H1 (cell line): ENCODE data around the gene AKR1D1. TPM values are rescaled to one million over a fixed set of nuclear protein-coding genes. Genes with fewer than 3 reads are reported as not detected.

Source experiments
- CTCF ChIA-PET: fragments of 300-600 bp; sonication (Branson Sonifier 250); formaldehyde crosslinking; loops from one replicate; lab custom pipeline; 2021; ENCODE audit not compliant: partially characterized antibody; lab: Charles Lee
- POLR2A ChIA-PET: fragments of 300-600 bp; sonication (Branson Sonifier 250); formaldehyde crosslinking; loops from one replicate; lab custom pipeline; 2021; ENCODE audit warnings: inconsistent platforms; ENCODE audit not compliant: partially characterized antibody; lab: Charles Lee
- DNase-seq, 2 experiments: peaks; one replicate each; pipeline versions ENCODE4 v3.0.0 to v3.0.0-alpha.2; 2010 to 2022; ENCODE audit warnings: low spot score in 2 of 2, low read depth in 1 of 2, mixed read lengths in 1 of 2
- FAIRE-seq: peaks from 2 replicates; lab custom pipeline; 2011; peaks lifted over from hg19 to GRCh38; lab: Jason Lieb, UNC
- H2AFZ ChIP-seq: 2 replicates; pipeline ENCODE4 v1.8.1; 2012; ENCODE audit warnings: low read length, inconsistent platforms
- H2AK5ac ChIP-seq: 2 replicates; pipeline ENCODE4 v1.6.1; 2013; ENCODE audit warnings: low read depth, low read length
- H2BK120ac ChIP-seq: replicated peaks from 2 replicates; pipeline ENCODE3; 2013; ENCODE audit warnings: low read depth, low read length, inconsistent platforms
- H2BK12ac ChIP-seq: 2 replicates; pipeline ENCODE4 v1.6.1; 2013; ENCODE audit warnings: low read depth, low read length
- H2BK15ac ChIP-seq: 2 replicates; pipeline ENCODE4 v1.6.1; 2013; ENCODE audit warnings: low read length
- H2BK20ac ChIP-seq: 2 replicates; pipeline ENCODE4 v1.6.1; 2013; ENCODE audit warnings: low read length
- H2BK5ac ChIP-seq: 2 replicates; pipeline ENCODE4 v1.6.1; 2013; ENCODE audit warnings: low read depth, low read length
- H3K14ac ChIP-seq: 2 replicates; pipeline ENCODE4 v1.6.1; 2013; ENCODE audit warnings: inconsistent platforms; ENCODE audit not compliant: insufficient read length
- H3K18ac ChIP-seq: 2 replicates; pipeline ENCODE4 v1.6.1; 2013; ENCODE audit warnings: low read length; ENCODE audit errors: extremely low read depth
- H3K23ac ChIP-seq: 2 replicates; pipeline ENCODE4 v1.6.1; 2013; ENCODE audit warnings: inconsistent platforms; ENCODE audit not compliant: insufficient read length
- H3K23me2 ChIP-seq: 2 replicates; pipeline ENCODE4 v1.6.1; 2013; ENCODE audit warnings: low read depth, low read length
- H3K27ac ChIP-seq: 2 replicates; pipeline ENCODE4 v1.6.1; 2011; ENCODE audit warnings: low read depth, low read length, inconsistent platforms
- H3K27me3 ChIP-seq, 4 experiments: replicated peaks in 1 of 4; 1 replicate in 1 of 4; 2 replicates in 3 of 4; pipeline versions ENCODE4 v1.6.1 to v1.8.1; 2011 to 2013; ENCODE audit warnings: low read length in 3 of 4, mild to moderate bottlenecking in 3 of 4, inconsistent platforms in 2 of 4, mixed read lengths in 2 of 4, moderate library complexity in 1 of 4; ENCODE audit not compliant: control insufficient read depth in 3 of 4, insufficient read depth in 3 of 4; ENCODE audit errors: extremely low read depth in 1 of 4
- H3K36me3 ChIP-seq, 4 experiments: 2 replicates each; pipeline versions ENCODE4 v1.6.1 to v1.8.1; 2011 to 2013; ENCODE audit warnings: mild to moderate bottlenecking in 4 of 4, low read length in 3 of 4, moderate library complexity in 2 of 4, control low read depth in 1 of 4, inconsistent platforms in 1 of 4; ENCODE audit not compliant: insufficient read depth in 4 of 4, control insufficient read depth in 2 of 4
- H3K4ac ChIP-seq: replicated peaks from 2 replicates; pipeline ENCODE3; 2013; ENCODE audit warnings: low read length, low read depth, mixed read lengths, inconsistent platforms; ENCODE audit not compliant: insufficient read length
- H3K4me1 ChIP-seq, 4 experiments: replicated peaks in 1 of 4; 1 replicate in 1 of 4; 2 replicates in 3 of 4; pipeline versions ENCODE4 v1.6.1 to v1.8.1; 2011 to 2013; ENCODE audit warnings: low read length in 3 of 4, inconsistent platforms in 2 of 4, mixed read lengths in 1 of 4; ENCODE audit not compliant: insufficient read depth in 4 of 4, control insufficient read depth in 3 of 4
- H3K4me2 ChIP-seq, 2 experiments: 2 replicates each; pipeline versions ENCODE4 v1.6.1 to v1.8.1; 2011 to 2013; ENCODE audit warnings: low read depth in 2 of 2, low read length in 2 of 2, control low read depth in 1 of 2, inconsistent platforms in 1 of 2, mild to moderate bottlenecking in 1 of 2; ENCODE audit not compliant: insufficient read depth in 1 of 2
- H3K4me3 ChIP-seq, 4 experiments: fragments of 200-600, 300-600 bp in 1 of 4; sonication (generic), shearing (Covaris generic), sonication (Bioruptor Twin) in 1 of 4; 2 replicates each; pipeline versions ENCODE4 v1.5.1 to v1.8.1; 2011 to 2016; ENCODE audit warnings: low read length in 4 of 4, low read depth in 3 of 4, control low read depth in 2 of 4, inconsistent platforms in 2 of 4, mild to moderate bottlenecking in 2 of 4, mixed read lengths in 1 of 4, moderate library complexity in 1 of 4; ENCODE audit not compliant: insufficient read depth in 2 of 4; ENCODE audit errors: extremely low read depth in 1 of 4
- H3K56ac ChIP-seq: replicated peaks from 2 replicates; pipeline ENCODE3; 2013; ENCODE audit warnings: low read depth, mild to moderate bottlenecking, mixed read lengths, low read length, inconsistent platforms; ENCODE audit not compliant: insufficient read length
- H3K79me1 ChIP-seq: 2 replicates; pipeline ENCODE4 v1.6.1; 2013; ENCODE audit warnings: low read depth, low read length, control low read depth
- H3K79me2 ChIP-seq, 2 experiments: 2 replicates each; pipeline versions ENCODE4 v1.6.1 to v1.8.1; 2012 to 2013; ENCODE audit warnings: low read length in 2 of 2, mild to moderate bottlenecking in 2 of 2, inconsistent platforms in 1 of 2; ENCODE audit not compliant: insufficient read depth in 2 of 2, control insufficient read depth in 1 of 2
- H3K9ac ChIP-seq, 4 experiments: replicated peaks in 1 of 4; 1 replicate in 1 of 4; 2 replicates in 3 of 4; pipeline versions ENCODE4 v1.6.1 to v1.8.1; 2011 to 2013; ENCODE audit warnings: low read depth in 3 of 4, low read length in 3 of 4, control low read depth in 2 of 4, mild to moderate bottlenecking in 2 of 4, moderate library complexity in 2 of 4, inconsistent platforms in 1 of 4; ENCODE audit errors: extremely low read depth in 1 of 4
- H3K9me3 ChIP-seq, 2 experiments: 2 replicates each; pipeline versions ENCODE4 v1.6.1 to v1.8.1; 2012 to 2013; ENCODE audit warnings: mild to moderate bottlenecking in 2 of 2, moderate library complexity in 2 of 2, control low read depth in 1 of 2, inconsistent platforms in 1 of 2, low read depth in 1 of 2, low read length in 1 of 2, mixed read lengths in 1 of 2; ENCODE audit not compliant: insufficient read depth in 2 of 2
- H4K20me1 ChIP-seq, 2 experiments: replicated peaks in 1 of 2; 2 replicates each; pipeline versions ENCODE3 to v1.8.1; 2011 to 2013; ENCODE audit warnings: inconsistent platforms in 2 of 2, low read length in 2 of 2, mild to moderate bottlenecking in 1 of 2; ENCODE audit not compliant: insufficient read depth in 2 of 2, control insufficient read depth in 1 of 2
- H4K5ac ChIP-seq: 2 replicates; pipeline ENCODE4 v1.6.1; 2013; ENCODE audit warnings: low read length, low read depth, mixed read lengths, inconsistent platforms; ENCODE audit not compliant: insufficient read length
- H4K8ac ChIP-seq: 2 replicates; pipeline ENCODE4 v1.8.0; 2013; ENCODE audit warnings: mild to moderate bottlenecking, moderate library complexity, low read length, inconsistent platforms; ENCODE audit not compliant: insufficient read depth; ENCODE audit errors: extremely low read depth
- H4K91ac ChIP-seq: replicated peaks from 2 replicates; pipeline ENCODE3; 2013; ENCODE audit warnings: low read length, mixed read lengths, inconsistent platforms; ENCODE audit not compliant: insufficient read length
- CBX8 ChIP-seq: fragments of 300-800, 300-1000 bp; sonication (generic); IDR thresholded peaks from 2 replicates; pipeline ENCODE4 v1.7.1; 2016; ENCODE audit warnings: low read depth, low read length, borderline replicate concordance
- WGBS, 2 experiments: shearing (Covaris generic) in 1 of 2; methylation state at CpG; one replicate each; pipeline versions ENCODE4 v1.1.6 to v1.1.7; 2013 to 2015; ENCODE audit warnings: low lambda C conversion rate in 2 of 2, mixed read lengths in 2 of 2, inconsistent platforms in 1 of 2, low coverage in 1 of 2, missing lambda C conversion rate in 1 of 2; ENCODE audit not compliant: insufficient replicate concordance in 2 of 2, insufficient coverage in 1 of 2, insufficient read length in 1 of 2; ENCODE audit errors: extremely low coverage in 1 of 2, missing lambda C conversion rate in 1 of 2; 5-methylcytosine and 5-hydroxymethylcytosine counted together
- polyA plus RNA-seq, 7 experiments: library from polyadenylated mRNA; depleted of rRNA in 3 of 7; stranded (reverse) in 5 of 7; unstranded in 2 of 7; fragments of >200 nt in 5 of 7; fragments of 200-250 nt in 2 of 7; gene quantifications; 1 replicate in 5 of 7; 2 replicates in 1 of 7; 4 replicates in 1 of 7; pipeline versions ENCODE4 v1.2.1 to v1.2.3, GENCODE V29; 2011 to 2013; ENCODE audit warnings: missing spikeins in 2 of 7, mixed read lengths in 2 of 7
- total RNA-seq: library from RNA; stranded (reverse); fragmentation: NEBNext Ultra II Directional; extraction: Animal tissue kit (Norgen Biotek cat#: 25700); gene quantifications from 2 replicates; pipeline ENCODE4 v1.2.1, GENCODE V29; 2021

Gene AKR1D1
- total and polyA plus RNA-seq, 2 of the 8 experiments (the other 6 are each of a cell fraction or from before 2014, with no cell fraction given), result not detected

- Histone ChIP-seq H3K79me2 (no peaks in the 10 kb centered on the region), H3K79me1 (no peaks in the 10 kb centered on the region), H3K4me1 (peaks cover 0 to 3% (median 0%) of the 10 kb centered on the region in 4 experiments; a peak in 1 of 7 replicates), H3K56ac (no peak overlapping the region), H2AK5ac (0 out of 2 replicates have a peak overlapping the region, but pooled peaks have one; percentile 14), H3K4me3 (no peak overlapping the region), H2BK12ac (no peak overlapping the region), H2BK15ac (no peak overlapping the region; the same call in 1 of the 2 replicates), H3K9me3 (peaks cover 13% of the 10 kb centered on the region in 2 experiments; a peak in 3 of 4 replicates), H3K4ac (no peak overlapping the region), H3K18ac (no peak overlapping the region), H3K9ac (no peak overlapping the region), H3K14ac (no peak overlapping the region), H3K36me3 (no peaks in the 10 kb centered on the region), H2BK5ac (no peak overlapping the region), H4K20me1 (no peaks in the 10 kb centered on the region), H3K23ac (no peak overlapping the region), H3K4me2 (no peak overlapping the region), H2BK120ac (no peak overlapping the region), H4K91ac (no peak overlapping the region), H3K27me3 (no peaks in the 10 kb centered on the region), H3K27ac (no peak overlapping the region), H2AFZ (peak overlapping the region; percentile 83), H4K8ac (no peak overlapping the region), H3K23me2 (no peaks in the 10 kb centered on the region), H2BK20ac (peak overlapping the region; percentile 88; the same call in 1 of the 2 replicates), H4K5ac (no peak overlapping the region)
- FAIRE-seq (no peak), DNase-seq (no peak)
- ChIA-PET CTCF (interaction anchor here (0.6 to 0.9 kb wide), 2 partner anchors 10 to 375 kb away, joined by 3 to 4 read pairs; no protein-coding TSS in a partner anchor), POLR2A (no interaction called here)
- 81% methylated on average over 2 of the region's 2 CpGs; no CpG with 5 or more reads in 1 of the 2 experiments for WGBS, 2 experiments
- TF ChIP-seq CBX8, result no peak
- TF ChIP-seq, all 59 proteins: peak for 0
Observed at GRCh38 chr7:138125119-138125518, 48.9 kb downstream of the AKR1D1 start.
